ENCODE results near the gene ILF2.

ILF2 gene

DNA sequence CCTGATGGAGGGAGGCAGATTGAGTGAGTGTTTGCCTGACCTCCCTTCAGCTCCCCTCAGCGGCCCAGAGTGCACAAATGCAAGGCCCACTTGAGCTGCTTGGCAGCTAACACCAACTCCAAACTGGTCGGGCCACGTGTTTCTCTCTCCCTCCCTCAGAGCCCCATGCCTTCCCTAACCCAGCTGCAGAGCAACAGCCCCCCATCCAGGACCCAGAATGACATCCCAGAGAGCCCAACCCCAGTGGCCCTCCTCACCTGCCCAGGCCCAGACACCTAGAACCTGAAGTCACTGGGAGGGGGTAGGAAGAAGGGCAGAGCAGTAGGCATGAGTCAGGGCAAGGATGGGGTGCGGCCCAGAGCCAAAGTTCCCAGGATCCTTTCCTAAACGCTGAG, 53.9 kb downstream of the ILF2 start:
- no peak for DNase-seq (ENCODE audit: low spot score)
- Histone ChIP-seq H3K27ac (peak overlapping the region in 1 of 2 donors; percentile 67), H3K4me3 (no peak overlapping the region)
- TF ChIP-seq, protein P1, sequence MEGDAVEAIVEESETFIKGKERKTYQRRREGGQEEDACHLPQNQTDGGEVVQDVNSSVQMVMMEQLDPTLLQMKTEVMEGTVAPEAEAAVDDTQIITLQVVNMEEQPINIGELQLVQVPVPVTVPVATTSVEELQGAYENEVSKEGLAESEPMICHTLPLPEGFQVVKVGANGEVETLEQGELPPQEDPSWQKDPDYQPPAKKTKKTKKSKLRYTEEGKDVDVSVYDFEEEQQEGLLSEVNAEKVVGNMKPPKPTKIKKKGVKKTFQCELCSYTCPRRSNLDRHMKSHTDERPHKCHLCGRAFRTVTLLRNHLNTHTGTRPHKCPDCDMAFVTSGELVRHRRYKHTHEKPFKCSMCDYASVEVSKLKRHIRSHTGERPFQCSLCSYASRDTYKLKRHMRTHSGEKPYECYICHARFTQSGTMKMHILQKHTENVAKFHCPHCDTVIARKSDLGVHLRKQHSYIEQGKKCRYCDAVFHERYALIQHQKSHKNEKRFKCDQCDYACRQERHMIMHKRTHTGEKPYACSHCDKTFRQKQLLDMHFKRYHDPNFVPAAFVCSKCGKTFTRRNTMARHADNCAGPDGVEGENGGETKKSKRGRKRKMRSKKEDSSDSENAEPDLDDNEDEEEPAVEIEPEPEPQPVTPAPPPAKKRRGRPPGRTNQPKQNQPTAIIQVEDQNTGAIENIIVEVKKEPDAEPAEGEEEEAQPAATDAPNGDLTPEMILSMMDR (IDR thresholded peaks at IDR 0.05), result no peak

DNA sequence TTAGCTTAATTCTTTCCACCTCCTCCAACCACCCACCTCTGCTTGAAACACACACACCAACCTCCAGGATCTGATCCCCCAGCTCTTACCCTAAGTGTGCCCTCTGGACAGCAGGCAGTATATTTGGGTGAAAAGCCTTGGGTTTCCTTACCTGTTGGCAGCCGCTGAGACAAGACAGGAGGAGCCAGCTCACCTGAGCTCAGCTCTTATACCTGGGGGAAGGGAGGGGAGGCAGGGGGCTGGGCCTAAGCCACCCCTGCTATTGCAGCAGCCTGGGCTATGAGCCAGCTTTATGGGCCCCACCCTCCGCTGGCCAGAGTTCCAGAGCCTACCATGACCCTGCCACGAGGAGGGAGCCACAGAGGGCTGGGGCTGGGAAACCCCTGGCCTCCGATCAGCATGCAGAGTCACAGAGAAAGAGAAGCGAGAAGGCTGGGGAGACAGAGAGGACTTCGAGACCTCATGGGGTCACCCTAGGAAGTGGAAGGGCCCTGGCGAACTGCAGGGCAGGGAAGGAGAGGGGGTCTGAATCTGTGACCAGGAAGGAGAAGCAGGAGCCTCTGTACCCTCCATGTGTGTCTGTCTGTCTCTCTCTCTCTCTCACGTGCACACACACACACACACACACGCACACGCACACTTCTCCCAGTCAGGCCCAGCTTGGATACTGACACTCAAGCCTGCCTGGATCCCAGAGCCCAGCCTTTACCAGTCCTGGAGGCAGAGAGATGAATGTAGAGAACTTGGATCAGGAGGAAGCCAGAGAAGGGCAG, 54.5 kb downstream of the ILF2 start, which contains the start of gene S100A14:
TSS of gene S100A14 (minus strand) at position 182 of the 773 bp plus-strand sequence. CDS start 467 bp downstream, outside the sequence.
- Histone ChIP-seq H3K27ac (peak within 1 kb of the TSS in 1 of 2 donors; percentile 67), H3K4me3 (no peak within 1 kb of the TSS)
- TF ChIP-seq, protein P1 (IDR thresholded peaks at IDR 0.05), result no peak
- DNase-seq (ENCODE audit: low spot score), result no peak

DNA sequence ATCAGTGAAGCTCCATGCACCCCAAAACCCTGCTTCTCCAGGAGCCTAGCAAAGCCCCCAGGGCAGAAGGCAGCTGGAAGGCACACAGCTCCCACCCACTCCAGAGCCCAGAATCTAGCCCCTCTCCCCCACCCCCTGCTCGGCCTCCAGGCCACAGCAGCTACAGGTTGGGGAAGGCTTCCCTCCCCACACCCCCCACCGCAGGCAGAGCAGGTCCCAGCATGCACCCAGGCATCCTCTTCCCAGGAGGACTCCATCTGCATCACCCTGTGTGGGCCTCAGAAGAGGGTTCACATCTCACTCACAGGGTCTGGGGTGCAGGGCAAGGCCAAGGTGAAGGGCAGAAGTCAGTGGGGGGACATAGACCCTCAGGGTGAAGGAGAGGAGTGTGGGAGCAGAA, 55.4 kb downstream of the ILF2 start:
- Histone ChIP-seq H3K4me3 (no peak overlapping the region), H3K27ac (no peak overlapping the region)
- no peak for DNase-seq (ENCODE audit: low spot score)
- TF ChIP-seq, protein P1 (IDR thresholded peaks at IDR 0.05), result no peak

DNA sequence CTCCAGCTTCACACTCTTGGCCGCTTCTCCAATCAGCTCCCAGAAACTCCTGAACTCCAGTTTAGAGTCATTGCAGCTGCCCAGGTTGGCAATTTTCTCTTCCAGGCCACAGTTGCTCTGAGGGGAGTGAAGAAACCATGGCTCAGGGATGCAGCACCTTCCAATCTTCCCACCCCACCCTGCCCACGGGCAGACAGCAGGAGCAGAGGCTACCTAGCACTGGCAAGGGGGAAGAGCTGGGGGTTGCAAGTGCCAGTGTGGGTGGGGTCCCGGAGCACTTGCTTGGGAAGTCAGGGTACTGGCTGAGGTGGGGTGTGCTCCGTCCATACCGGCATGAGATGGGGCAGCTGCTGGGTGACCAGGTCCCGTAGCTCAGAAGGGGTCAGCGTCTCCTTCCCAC, 55.9 kb downstream of the ILF2 start:
- TF ChIP-seq, protein P1 (IDR thresholded peaks at IDR 0.05), result no peak
- Histone ChIP-seq H3K4me3 (no peak overlapping the region), H3K27ac (peak overlapping the region in 1 of 2 donors; percentile 44)
- DNase-seq (ENCODE audit: low spot score), result no peak

DNA sequence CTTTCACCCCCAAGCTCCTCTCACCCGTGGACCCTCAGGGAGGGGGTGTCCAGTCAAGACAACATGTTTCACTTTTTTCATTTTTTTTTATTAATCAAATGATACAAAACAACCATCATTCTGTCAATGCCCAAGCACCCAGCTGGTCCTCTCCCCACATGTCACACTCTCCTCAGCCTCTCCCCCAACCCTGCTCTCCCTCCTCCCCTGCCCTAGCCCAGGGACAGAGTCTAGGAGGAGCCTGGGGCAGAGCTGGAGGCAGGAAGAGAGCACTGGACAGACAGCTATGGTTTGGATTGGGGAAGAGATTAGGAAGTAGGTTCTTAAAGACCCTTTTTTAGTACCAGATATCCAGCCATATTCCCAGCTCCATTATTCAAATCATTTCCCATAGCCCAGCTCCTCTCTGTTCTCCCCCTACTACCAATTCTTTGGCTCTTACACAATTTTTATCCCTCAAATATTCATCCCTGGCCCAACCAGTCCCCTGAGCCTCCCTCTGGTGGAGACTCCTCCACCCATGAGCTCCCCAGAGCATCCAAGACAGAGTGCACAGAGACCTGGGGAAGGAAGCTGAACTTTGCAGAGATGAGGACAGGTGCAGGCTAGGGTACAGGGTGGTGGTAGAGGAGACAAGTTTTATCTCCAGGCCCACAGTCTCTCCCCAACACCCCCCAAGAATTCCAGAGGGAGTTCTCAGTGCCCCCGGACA, 56.4 kb downstream of the ILF2 start:
- DNase-seq (ENCODE audit: low spot score), result no peak
- Histone ChIP-seq H3K4me3 (no peak overlapping the region), H3K27ac (peak overlapping the region in 1 of 2 donors; percentile 97)
- TF ChIP-seq, protein P1 (IDR thresholded peaks at IDR 0.05), result no peak

DNA sequence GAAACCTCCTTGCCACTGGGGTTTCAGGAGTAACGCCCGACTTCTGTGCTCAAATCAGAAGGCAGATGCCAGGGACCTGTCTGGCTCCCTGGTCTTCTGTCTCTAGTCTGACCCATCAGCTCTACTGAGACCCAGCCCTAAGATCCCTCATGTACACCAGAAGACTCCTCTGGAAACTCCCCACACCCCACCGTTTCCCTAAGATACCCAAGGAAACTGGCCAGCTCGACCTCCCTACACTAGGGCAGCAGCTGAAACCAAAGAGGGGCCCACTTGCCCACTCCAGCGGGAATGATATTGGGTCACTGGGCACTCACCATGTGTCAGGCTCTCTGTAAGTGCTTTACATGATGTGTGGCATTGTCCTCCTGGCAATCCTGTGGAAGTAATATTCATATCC, 57.4 kb downstream of the ILF2 start:
- Histone ChIP-seq H3K27ac (peak overlapping the region; percentile 94 to 97), H3K4me3 (peak overlapping the region; percentile 86)
- TF ChIP-seq, protein P1 (IDR thresholded peaks at IDR 0.05), result no peak
- DNase-seq (ENCODE audit: low spot score), result no peak
